ENCODE measurements around the gene MED15.

DNA sequence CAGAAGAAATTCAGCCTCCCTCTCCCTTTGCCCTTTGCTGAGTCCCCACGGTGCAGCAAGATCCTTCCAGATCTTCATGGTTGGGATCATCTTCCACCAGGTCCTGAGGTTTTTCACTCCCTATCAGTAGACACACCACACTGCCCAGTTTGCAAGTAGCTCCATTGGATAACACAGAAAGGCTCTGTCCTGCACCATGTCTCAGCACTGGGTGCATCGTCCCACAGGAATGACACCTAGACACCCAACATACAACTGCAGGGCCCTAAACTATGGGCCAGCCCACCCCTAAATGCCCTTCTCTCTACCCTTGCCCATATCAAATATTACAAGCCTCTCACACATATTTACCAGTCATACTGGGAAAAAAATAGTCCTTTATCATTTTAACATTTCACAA, 21.2 kb upstream of the MED15 start:
- no peak for TF ChIP-seq POLR2A (IDR thresholded peaks at IDR 0.05; ENCODE audit: low read depth, low read length)
- no peak for TF ChIP-seq RAD21 (IDR thresholded peaks at IDR 0.05; ENCODE audit: low read length)
- TF ChIP-seq, protein P1, sequence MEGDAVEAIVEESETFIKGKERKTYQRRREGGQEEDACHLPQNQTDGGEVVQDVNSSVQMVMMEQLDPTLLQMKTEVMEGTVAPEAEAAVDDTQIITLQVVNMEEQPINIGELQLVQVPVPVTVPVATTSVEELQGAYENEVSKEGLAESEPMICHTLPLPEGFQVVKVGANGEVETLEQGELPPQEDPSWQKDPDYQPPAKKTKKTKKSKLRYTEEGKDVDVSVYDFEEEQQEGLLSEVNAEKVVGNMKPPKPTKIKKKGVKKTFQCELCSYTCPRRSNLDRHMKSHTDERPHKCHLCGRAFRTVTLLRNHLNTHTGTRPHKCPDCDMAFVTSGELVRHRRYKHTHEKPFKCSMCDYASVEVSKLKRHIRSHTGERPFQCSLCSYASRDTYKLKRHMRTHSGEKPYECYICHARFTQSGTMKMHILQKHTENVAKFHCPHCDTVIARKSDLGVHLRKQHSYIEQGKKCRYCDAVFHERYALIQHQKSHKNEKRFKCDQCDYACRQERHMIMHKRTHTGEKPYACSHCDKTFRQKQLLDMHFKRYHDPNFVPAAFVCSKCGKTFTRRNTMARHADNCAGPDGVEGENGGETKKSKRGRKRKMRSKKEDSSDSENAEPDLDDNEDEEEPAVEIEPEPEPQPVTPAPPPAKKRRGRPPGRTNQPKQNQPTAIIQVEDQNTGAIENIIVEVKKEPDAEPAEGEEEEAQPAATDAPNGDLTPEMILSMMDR (conservative IDR thresholded peaks at IDR 0.05; ENCODE audit: low read depth, low read length): no peak
- TF ChIP-seq CHD1 (IDR thresholded peaks at IDR 0.05; ENCODE audit: low read depth, low read length): no peak
- TF ChIP-seq, protein P2, sequence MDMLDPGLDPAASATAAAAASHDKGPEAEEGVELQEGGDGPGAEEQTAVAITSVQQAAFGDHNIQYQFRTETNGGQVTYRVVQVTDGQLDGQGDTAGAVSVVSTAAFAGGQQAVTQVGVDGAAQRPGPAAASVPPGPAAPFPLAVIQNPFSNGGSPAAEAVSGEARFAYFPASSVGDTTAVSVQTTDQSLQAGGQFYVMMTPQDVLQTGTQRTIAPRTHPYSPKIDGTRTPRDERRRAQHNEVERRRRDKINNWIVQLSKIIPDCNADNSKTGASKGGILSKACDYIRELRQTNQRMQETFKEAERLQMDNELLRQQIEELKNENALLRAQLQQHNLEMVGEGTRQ (IDR thresholded peaks at IDR 0.05; ENCODE audit: low read depth, low read length): no peak
- TF ChIP-seq CEBPB (IDR thresholded peaks at IDR 0.05; ENCODE audit: low read depth, low read length): no peak
- no peak for TF ChIP-seq MXI1 (IDR thresholded peaks at IDR 0.05; ENCODE audit: borderline replicate concordance, low read depth, low read length)
- TF ChIP-seq SMC3 (IDR thresholded peaks at IDR 0.05; ENCODE audit: low read depth, low read length): no peak
- TF ChIP-seq MAZ (IDR thresholded peaks at IDR 0.05; ENCODE audit: borderline replicate concordance, low read depth, low read length): no peak
- no peak for TF ChIP-seq RFX5 (IDR thresholded peaks at IDR 0.05; ENCODE audit: low read depth, low read length)

Measured in IMR-90 (cell line).